Measurements from ENCODE around the gene CDO1. TPM values are rescaled to one million over a fixed set of nuclear protein-coding genes. Genes with fewer than 3 reads are reported as not detected.

The CDO1 gene
- total RNA-seq, 4 donors from 2014 or later: 9.7 to 29.9 (median 13.3) TPM

GRCh38 chr5:115795700-115796099 lies 20.8 kb downstream of the CDO1 start:
- H3K4me3 ChIP-seq: no peak overlapping the region
- H3K27ac ChIP-seq: no peak overlapping the region
- no peak for TF ChIP-seq POLR2AphosphoS5 (IDR thresholded peaks at IDR 0.05)
- H3K4me1 ChIP-seq: no peaks in the 10 kb centered on the region
- WGBS, 2 donors (ENCODE audit: low coverage in 1 of 2): 86 to 100% methylated on average over 1 of the region's 1 CpG
- no peaks in the 10 kb centered on the region for H3K36me3 ChIP-seq
- H3K9me3 ChIP-seq: no peaks in the 10 kb centered on the region
- no peak for ATAC-seq
- H3K27me3 ChIP-seq: peaks cover 7% of the 10 kb centered on the region

GRCh38 chr5:115788440-115788839 lies 28.0 kb downstream of the CDO1 start:
- H3K36me3 ChIP-seq: no peaks in the 10 kb centered on the region
- peaks cover 7% of the 10 kb centered on the region for H3K27me3 ChIP-seq
- WGBS, 2 donors (ENCODE audit: low coverage in 1 of 2): 95 to 100% methylated on average over 1 of the region's 1 CpG
- H3K4me3 ChIP-seq: no peak overlapping the region
- no peak overlapping the region for H3K27ac ChIP-seq
- ATAC-seq: no peak
- TF ChIP-seq CTCF (IDR thresholded peaks at IDR 0.05) (no peak), EP300 (IDR thresholded peaks at IDR 0.05) (no peak), POLR2AphosphoS5 (IDR thresholded peaks at IDR 0.05) (no peak), POLR2A (IDR thresholded peaks at IDR 0.05) (no peak)
- H3K9me3 ChIP-seq: no peaks in the 10 kb centered on the region
- no peaks in the 10 kb centered on the region for H3K4me1 ChIP-seq

GRCh38 chr5:115787426-115787825 lies 29.0 kb downstream of the CDO1 start:
- Histone ChIP-seq H3K4me3 (no peak overlapping the region), H3K9me3 (no peaks in the 10 kb centered on the region), H3K27ac (no peak overlapping the region), H3K36me3 (no peaks in the 10 kb centered on the region), H3K27me3 (peaks cover 7% of the 10 kb centered on the region), H3K4me1 (no peaks in the 10 kb centered on the region)
- no peak for ATAC-seq
- 0 to 50% methylated on average over 1 of the region's 1 CpG for WGBS, 2 donors (ENCODE audit: low coverage in 1 of 2)
- no peak for TF ChIP-seq CTCF (IDR thresholded peaks at IDR 0.05)
- TF ChIP-seq POLR2A (IDR thresholded peaks at IDR 0.05): no peak
- TF ChIP-seq EP300 (IDR thresholded peaks at IDR 0.05): no peak
- no peak for TF ChIP-seq POLR2AphosphoS5 (IDR thresholded peaks at IDR 0.05)

GRCh38 chr5:115785381-115786065 lies 30.9 kb downstream of the CDO1 start:
- Histone ChIP-seq H3K27me3 (no peaks in the 10 kb centered on the region), H3K4me3 (no peak overlapping the region), H3K36me3 (no peaks in the 10 kb centered on the region), H3K4me1 (no peaks in the 10 kb centered on the region), H3K9me3 (no peaks in the 10 kb centered on the region), H3K27ac (no peak overlapping the region)
- no peak for TF ChIP-seq POLR2A (IDR thresholded peaks at IDR 0.05)
- no peak for TF ChIP-seq EP300 (IDR thresholded peaks at IDR 0.05)
- TF ChIP-seq CTCF (IDR thresholded peaks at IDR 0.05): no peak
- no peak for TF ChIP-seq POLR2AphosphoS5 (IDR thresholded peaks at IDR 0.05)
- ATAC-seq: no peak
- WGBS, 2 donors (ENCODE audit: low coverage in 1 of 2): 22 to 35% methylated on average over 4 of the region's 6 CpGs

- TF ChIP-seq POLR2AphosphoS5 (IDR thresholded peaks at IDR 0.05) (no peak), POLR2A (IDR thresholded peaks at IDR 0.05) (no peak), EP300 (IDR thresholded peaks at IDR 0.05) (no peak), CTCF (IDR thresholded peaks at IDR 0.05) (no peak)
Observed at GRCh38 chr5:115778417-115778816, 38.0 kb downstream of the CDO1 start.

More at GRCh38 chr5:115778417-115778816, 38.0 kb downstream of the CDO1 start:
- H3K36me3 ChIP-seq: no peaks in the 10 kb centered on the region
- H3K9me3 ChIP-seq: no peaks in the 10 kb centered on the region
- H3K4me3 ChIP-seq: no peak overlapping the region
- ATAC-seq: no peak
- WGBS, 2 donors (ENCODE audit: low coverage in 1 of 2): 47 to 67% methylated on average over 1 of the region's 1 CpG
- no peaks in the 10 kb centered on the region for H3K4me1 ChIP-seq
- no peak overlapping the region for H3K27ac ChIP-seq
- no peaks in the 10 kb centered on the region for H3K27me3 ChIP-seq
